Measurements from ENCODE around the gene TUBA1A.

TUBA1A gene

DNA sequence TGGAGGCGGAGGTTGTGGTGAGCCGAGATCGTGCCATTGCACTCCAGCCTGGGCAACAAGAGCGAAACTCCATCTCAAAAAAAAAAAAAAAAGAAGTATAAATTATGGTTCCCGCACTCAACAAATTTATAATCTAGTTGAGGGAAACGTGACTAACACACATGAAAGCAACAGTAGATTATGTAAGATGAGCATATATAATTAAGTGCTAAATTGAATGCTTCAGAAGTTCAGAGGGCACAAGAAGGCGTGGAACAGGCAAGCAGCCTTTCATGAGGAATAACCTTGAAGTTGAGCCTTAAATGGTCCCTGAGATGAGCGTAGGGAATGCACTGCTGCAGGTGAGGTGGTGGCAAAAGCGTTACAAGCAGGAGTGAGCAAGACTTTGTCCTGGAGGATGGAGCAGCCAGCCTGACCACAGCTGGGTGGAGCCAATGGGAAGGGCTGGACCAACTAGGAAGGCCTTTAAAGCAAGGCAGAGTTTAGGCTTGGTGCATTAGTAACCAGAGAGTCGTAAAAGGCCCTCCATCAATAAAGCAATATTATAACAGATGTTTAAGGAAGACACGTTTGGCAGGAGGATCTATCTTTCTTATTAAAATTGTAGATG, 30.6 kb upstream of the TUBA1A start:
- TF ChIP-seq KLF9 (tag by site-specific recombination; IDR thresholded peaks at IDR 0.05; ENCODE audit: low read depth) (no peak), SP7 (tag by site-specific recombination; IDR thresholded peaks at IDR 0.05) (peak; percentile 97), ZNF571 (tag by site-specific recombination; IDR thresholded peaks at IDR 0.05) (no peak), ZBTB20 (tag by site-specific recombination; IDR thresholded peaks at IDR 0.05) (no peak), ZBTB1 (tag by site-specific recombination; IDR thresholded peaks at IDR 0.05) (no peak), IKZF3 (tag by site-specific recombination; IDR thresholded peaks at IDR 0.05) (no peak), ZNF37A (tag by site-specific recombination; IDR thresholded peaks at IDR 0.05) (no peak), ZNF24 (tag by site-specific recombination; IDR thresholded peaks at IDR 0.05) (no peak), GLIS2 (tag by site-specific recombination; IDR thresholded peaks at IDR 0.05) (no peak), ZNF621 (tag by site-specific recombination; IDR thresholded peaks at IDR 0.05) (no peak), ZNF501 (tag by site-specific recombination; IDR thresholded peaks at IDR 0.05) (no peak)
- TF ChIP-seq, protein P1, sequence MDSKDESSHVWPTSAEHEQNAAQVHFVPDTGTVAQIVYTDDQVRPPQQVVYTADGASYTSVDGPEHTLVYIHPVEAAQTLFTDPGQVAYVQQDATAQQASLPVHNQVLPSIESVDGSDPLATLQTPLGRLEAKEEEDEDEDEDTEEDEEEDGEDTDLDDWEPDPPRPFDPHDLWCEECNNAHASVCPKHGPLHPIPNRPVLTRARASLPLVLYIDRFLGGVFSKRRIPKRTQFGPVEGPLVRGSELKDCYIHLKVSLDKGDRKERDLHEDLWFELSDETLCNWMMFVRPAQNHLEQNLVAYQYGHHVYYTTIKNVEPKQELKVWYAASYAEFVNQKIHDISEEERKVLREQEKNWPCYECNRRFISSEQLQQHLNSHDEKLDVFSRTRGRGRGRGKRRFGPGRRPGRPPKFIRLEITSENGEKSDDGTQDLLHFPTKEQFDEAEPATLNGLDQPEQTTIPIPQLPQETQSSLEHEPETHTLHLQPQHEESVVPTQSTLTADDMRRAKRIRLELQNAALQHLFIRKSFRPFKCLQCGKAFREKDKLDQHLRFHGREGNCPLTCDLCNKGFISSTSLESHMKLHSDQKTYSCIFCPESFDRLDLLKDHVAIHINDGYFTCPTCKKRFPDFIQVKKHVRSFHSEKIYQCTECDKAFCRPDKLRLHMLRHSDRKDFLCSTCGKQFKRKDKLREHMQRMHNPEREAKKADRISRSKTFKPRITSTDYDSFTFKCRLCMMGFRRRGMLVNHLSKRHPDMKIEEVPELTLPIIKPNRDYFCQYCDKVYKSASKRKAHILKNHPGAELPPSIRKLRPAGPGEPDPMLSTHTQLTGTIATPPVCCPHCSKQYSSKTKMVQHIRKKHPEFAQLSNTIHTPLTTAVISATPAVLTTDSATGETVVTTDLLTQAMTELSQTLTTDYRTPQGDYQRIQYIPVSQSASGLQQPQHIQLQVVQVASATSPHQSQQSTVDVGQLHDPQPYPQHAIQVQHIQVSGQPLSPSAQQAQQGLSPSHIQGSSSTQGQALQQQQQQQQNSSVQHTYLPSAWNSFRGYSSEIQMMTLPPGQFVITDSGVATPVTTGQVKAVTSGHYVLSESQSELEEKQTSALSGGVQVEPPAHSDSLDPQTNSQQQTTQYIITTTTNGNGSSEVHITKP (tag by site-specific recombination; IDR thresholded peaks at IDR 0.05): peak; percentile 32
- TF ChIP-seq, protein P2, sequence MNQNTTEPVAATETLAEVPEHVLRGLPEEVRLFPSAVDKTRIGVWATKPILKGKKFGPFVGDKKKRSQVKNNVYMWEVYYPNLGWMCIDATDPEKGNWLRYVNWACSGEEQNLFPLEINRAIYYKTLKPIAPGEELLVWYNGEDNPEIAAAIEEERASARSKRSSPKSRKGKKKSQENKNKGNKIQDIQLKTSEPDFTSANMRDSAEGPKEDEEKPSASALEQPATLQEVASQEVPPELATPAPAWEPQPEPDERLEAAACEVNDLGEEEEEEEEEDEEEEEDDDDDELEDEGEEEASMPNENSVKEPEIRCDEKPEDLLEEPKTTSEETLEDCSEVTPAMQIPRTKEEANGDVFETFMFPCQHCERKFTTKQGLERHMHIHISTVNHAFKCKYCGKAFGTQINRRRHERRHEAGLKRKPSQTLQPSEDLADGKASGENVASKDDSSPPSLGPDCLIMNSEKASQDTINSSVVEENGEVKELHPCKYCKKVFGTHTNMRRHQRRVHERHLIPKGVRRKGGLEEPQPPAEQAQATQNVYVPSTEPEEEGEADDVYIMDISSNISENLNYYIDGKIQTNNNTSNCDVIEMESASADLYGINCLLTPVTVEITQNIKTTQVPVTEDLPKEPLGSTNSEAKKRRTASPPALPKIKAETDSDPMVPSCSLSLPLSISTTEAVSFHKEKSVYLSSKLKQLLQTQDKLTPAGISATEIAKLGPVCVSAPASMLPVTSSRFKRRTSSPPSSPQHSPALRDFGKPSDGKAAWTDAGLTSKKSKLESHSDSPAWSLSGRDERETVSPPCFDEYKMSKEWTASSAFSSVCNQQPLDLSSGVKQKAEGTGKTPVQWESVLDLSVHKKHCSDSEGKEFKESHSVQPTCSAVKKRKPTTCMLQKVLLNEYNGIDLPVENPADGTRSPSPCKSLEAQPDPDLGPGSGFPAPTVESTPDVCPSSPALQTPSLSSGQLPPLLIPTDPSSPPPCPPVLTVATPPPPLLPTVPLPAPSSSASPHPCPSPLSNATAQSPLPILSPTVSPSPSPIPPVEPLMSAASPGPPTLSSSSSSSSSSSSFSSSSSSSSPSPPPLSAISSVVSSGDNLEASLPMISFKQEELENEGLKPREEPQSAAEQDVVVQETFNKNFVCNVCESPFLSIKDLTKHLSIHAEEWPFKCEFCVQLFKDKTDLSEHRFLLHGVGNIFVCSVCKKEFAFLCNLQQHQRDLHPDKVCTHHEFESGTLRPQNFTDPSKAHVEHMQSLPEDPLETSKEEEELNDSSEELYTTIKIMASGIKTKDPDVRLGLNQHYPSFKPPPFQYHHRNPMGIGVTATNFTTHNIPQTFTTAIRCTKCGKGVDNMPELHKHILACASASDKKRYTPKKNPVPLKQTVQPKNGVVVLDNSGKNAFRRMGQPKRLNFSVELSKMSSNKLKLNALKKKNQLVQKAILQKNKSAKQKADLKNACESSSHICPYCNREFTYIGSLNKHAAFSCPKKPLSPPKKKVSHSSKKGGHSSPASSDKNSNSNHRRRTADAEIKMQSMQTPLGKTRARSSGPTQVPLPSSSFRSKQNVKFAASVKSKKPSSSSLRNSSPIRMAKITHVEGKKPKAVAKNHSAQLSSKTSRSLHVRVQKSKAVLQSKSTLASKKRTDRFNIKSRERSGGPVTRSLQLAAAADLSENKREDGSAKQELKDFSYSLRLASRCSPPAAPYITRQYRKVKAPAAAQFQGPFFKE (tag by site-specific recombination; IDR thresholded peaks at IDR 0.05; ENCODE audit: borderline replicate concordance): no peak
- Histone ChIP-seq H3K9me3 (ENCODE audit: control insufficient read depth, insufficient read depth, low read depth, low read length) (no peaks in the 10 kb centered on the region), H3K27ac (ENCODE audit: extremely low read depth, low read depth, low read length) (no peak overlapping the region), H3K36me3 (ENCODE audit: control insufficient read depth in 2 of 2, insufficient read depth in 1 of 2, low read length in 2 of 2) (no peaks in the 10 kb centered on the region), H3K4me1 (ENCODE audit: control insufficient read depth, insufficient read depth, low read length) (peaks cover 7% of the 10 kb centered on the region), H3K4me3 (ENCODE audit: low read depth, low read length) (no peak overlapping the region)
- CTCF ChIA-PET: interaction anchor here (0.7 kb wide), 1 partner anchor 198 kb away, joined by 3 read pairs; no protein-coding TSS in a partner anchor
- POLR2A ChIA-PET: no interaction called here

DNA sequence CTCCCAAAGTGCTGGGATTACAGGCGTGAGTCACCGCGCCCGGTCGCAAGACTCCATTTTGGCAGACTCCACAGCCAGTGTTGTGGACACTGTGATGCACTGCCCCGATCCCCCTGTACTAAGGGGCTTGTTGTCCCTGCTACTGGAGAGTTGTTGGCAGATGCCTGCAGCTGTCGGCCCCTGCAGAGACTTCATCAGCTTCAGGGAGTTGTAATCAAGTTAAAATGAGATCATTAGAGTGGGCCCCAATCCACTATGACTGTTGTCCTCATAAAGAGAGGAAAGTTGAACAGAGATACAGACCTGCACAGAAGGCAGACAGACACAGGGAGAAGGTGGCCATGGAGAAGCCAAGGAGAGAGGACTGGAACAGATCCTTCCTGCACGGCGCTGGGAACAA, 23.7 kb upstream of the TUBA1A start:
- H3K4me1 ChIP-seq (ENCODE audit: control insufficient read depth, insufficient read depth, low read length): peaks cover 7% of the 10 kb centered on the region
- H3K27ac ChIP-seq (ENCODE audit: extremely low read depth, low read depth, low read length): no peak overlapping the region
- ChIA-PET POLR2A (interaction anchor here (0.7 kb wide), 1 partner anchor 125 kb away, joined by 4 read pairs; the partner anchor contains the start of gene C1QL4), CTCF (interaction anchor here (0.6 kb wide), 1 partner anchor 124 kb away, joined by 3 read pairs; no protein-coding TSS in a partner anchor)
- no peaks in the 10 kb centered on the region for H3K36me3 ChIP-seq (ENCODE audit: control insufficient read depth in 2 of 2, insufficient read depth in 1 of 2, low read length in 2 of 2)
- H3K4me3 ChIP-seq (ENCODE audit: low read depth, low read length): no peak overlapping the region
- no peaks in the 10 kb centered on the region for H3K9me3 ChIP-seq (ENCODE audit: control insufficient read depth, insufficient read depth, low read depth, low read length)
- TF ChIP-seq, protein P3, sequence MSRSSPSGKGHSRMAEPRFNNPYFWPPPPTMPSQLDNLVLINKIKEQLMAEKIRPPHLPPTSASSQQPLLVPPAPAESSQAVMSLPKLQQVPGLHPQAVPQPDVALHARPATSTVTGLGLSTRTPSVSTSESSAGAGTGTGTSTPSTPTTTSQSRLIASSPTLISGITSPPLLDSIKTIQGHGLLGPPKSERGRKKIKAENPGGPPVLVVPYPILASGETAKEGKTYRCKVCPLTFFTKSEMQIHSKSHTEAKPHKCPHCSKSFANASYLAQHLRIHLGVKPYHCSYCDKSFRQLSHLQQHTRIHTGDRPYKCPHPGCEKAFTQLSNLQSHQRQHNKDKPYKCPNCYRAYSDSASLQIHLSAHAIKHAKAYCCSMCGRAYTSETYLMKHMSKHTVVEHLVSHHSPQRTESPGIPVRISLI (tag by site-specific recombination; IDR thresholded peaks at IDR 0.05): no peak
- TF ChIP-seq, protein P4, sequence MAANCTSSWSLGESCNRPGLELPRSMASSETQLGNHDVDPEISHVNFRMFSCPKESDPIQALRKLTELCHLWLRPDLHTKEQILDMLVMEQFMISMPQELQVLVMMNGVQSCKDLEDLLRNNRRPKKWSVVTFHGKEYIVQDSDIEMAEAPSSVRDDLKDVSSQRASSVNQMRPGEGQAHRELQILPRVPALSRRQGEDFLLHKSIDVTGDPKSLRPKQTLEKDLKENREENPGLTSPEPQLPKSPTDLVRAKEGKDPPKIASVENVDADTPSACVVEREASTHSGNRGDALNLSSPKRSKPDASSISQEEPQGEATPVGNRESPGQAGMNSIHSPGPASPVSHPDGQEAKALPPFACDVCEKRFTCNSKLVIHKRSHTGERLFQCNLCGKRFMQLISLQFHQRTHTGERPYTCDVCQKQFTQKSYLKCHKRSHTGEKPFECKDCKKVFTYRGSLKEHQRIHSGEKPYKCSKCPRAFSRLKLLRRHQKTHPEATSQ (tag by site-specific recombination; IDR thresholded peaks at IDR 0.05): no peak
- TF ChIP-seq SP2 (tag by site-specific recombination; IDR thresholded peaks at IDR 0.05) (no peak), ZNF558 (tag by site-specific recombination; IDR thresholded peaks at IDR 0.05) (no peak)
- TF ChIP-seq, protein P5, sequence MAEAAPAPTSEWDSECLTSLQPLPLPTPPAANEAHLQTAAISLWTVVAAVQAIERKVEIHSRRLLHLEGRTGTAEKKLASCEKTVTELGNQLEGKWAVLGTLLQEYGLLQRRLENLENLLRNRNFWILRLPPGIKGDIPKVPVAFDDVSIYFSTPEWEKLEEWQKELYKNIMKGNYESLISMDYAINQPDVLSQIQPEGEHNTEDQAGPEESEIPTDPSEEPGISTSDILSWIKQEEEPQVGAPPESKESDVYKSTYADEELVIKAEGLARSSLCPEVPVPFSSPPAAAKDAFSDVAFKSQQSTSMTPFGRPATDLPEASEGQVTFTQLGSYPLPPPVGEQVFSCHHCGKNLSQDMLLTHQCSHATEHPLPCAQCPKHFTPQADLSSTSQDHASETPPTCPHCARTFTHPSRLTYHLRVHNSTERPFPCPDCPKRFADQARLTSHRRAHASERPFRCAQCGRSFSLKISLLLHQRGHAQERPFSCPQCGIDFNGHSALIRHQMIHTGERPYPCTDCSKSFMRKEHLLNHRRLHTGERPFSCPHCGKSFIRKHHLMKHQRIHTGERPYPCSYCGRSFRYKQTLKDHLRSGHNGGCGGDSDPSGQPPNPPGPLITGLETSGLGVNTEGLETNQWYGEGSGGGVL (tag by site-specific recombination; IDR thresholded peaks at IDR 0.05): no peak
- TF ChIP-seq, protein P6, sequence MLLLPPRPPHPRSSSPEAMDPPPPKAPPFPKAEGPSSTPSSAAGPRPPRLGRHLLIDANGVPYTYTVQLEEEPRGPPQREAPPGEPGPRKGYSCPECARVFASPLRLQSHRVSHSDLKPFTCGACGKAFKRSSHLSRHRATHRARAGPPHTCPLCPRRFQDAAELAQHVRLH (tag by site-specific recombination; IDR thresholded peaks at IDR 0.05): no peak
